Measurements from ENCODE around the gene CMTR1.

Gene CMTR1

DNA sequence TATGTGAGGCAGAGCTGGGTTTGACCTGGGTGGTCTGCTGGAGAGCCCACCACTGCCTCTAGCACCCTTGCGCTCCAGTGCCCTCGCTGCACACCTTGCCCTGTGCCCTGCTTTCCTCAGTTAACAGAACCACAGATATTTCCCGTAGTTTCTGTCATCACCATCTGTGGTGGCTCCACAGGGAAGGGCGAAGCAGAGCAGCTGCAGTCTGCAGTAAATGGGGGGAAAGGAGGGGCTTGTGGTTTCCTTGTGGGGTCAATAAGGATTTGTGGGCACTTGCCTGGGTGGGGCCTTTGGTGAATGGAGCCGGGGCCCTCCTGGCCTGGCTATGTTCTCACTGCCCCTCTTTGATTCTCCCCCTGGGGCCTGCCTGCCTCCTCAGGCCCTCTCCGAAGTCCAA lies 87.9 kb downstream of the CMTR1 start:
- no peak for TF ChIP-seq ZFX (IDR thresholded peaks at IDR 0.05)
- TF ChIP-seq, protein P1, sequence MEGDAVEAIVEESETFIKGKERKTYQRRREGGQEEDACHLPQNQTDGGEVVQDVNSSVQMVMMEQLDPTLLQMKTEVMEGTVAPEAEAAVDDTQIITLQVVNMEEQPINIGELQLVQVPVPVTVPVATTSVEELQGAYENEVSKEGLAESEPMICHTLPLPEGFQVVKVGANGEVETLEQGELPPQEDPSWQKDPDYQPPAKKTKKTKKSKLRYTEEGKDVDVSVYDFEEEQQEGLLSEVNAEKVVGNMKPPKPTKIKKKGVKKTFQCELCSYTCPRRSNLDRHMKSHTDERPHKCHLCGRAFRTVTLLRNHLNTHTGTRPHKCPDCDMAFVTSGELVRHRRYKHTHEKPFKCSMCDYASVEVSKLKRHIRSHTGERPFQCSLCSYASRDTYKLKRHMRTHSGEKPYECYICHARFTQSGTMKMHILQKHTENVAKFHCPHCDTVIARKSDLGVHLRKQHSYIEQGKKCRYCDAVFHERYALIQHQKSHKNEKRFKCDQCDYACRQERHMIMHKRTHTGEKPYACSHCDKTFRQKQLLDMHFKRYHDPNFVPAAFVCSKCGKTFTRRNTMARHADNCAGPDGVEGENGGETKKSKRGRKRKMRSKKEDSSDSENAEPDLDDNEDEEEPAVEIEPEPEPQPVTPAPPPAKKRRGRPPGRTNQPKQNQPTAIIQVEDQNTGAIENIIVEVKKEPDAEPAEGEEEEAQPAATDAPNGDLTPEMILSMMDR (conservative IDR thresholded peaks at IDR 0.05): no peak
- no peak overlapping the region for H3K27ac ChIP-seq

DNA sequence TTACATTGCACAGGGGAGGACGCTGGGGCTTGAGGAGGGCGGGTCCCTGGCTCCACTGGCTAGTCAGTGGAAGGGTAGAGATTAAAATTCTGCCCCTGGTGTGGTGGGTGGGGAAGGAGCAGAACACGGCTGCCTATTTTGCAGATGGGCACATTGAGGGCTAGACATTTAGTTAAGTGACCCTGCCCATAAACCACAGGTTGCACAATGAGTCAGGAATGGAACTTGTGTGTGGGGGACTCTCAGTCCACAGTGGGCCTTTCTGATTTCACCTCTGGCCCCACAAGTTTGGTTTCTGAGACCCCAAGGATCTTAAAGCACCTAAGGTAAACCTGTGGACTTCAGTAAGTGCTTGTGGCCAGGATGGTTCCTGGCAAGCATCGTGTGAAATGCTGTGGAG lies 88.7 kb downstream of the CMTR1 start:
- no peak for TF ChIP-seq ZFX (IDR thresholded peaks at IDR 0.05)
- TF ChIP-seq, protein P1 (conservative IDR thresholded peaks at IDR 0.05): no peak
- no peak overlapping the region for H3K27ac ChIP-seq

DNA sequence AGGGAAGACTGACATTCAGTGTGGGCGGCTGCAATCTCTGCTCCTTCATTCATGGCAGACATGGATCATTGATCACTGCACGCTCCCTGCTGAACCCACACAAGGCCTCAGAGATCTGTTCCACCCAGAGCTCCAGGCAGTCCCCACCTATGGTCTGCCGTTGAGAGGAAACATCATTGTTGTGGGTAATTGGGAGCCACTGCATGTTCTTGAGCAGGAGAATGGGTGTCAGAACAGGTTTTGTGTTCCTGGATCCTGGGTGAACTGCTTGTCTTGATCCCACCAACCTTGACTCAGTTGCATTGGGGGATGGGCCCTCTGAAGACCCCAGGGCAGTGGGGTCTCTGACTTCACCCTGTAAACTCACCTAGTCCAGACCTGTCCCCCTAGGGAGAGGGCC lies 89.8 kb downstream of the CMTR1 start:
- no peak overlapping the region for H3K27ac ChIP-seq
- TF ChIP-seq ZFX (IDR thresholded peaks at IDR 0.05): no peak
- TF ChIP-seq, protein P1 (conservative IDR thresholded peaks at IDR 0.05): no peak

DNA sequence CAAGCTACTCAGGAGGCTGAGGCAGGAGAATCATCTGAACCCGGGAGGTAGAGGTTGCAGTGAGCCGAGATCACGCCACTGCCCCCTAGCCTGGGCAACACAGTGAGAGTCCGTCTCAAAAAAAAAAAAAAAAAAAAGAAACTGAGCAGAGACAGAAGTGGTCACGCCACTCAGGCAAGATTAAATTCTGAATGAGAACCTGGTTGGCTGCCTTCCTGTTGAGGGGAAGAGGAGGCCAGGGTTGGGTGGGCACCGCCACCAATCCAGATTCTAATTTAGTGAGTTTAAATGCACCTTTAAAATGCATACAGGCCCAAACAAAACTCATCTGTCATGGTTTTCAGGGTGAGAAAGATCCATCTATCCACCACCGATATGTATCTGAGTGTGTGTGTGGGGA lies 90.4 kb downstream of the CMTR1 start:
- H3K27ac ChIP-seq: no peak overlapping the region
- TF ChIP-seq, protein P1 (conservative IDR thresholded peaks at IDR 0.05): no peak
- no peak for TF ChIP-seq ZFX (IDR thresholded peaks at IDR 0.05)

DNA sequence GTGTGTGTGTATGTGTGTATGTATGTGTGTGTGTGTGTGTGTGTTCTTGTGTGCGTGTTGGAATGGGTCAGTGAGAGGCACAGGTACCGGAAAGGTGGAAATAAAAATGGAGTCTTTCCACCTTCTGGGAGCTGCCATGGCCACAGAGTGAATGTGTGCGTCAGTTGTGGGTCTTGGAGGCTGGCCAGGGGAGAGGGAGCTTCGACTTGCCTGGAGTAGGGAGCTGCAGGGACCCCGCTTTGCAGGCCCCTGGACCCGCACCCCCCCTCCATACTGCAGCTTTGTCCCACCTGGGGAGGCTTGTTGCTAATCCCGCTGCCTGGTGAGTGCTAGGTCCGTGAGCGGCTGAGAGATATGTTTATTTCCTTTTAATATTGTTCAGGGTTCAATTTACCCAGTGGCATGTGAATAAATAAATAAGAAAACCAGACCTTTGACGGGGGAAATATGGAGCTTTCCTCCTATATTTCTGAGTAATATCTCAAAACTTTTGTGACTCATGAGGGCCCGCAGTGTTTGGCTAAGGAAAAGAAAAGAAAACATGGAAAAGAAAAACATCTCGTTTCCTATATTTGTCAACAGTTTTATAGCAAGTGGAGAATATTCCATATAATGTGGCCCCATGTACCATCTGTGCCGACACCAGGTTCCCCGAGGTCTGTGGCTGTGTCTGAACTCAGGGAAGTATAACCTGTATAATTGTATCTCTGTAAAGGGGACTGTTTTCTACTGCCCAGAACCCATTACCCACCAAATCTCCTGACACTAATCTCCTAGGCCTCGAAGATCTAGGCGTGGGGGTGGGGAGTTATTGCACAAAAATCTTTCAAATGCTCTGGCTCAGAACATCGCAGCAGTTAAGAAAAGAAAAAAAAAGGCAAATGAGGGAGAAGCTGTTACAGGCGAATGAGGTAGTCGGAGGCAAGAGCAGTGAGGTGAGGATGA lies 91.3 kb downstream of the CMTR1 start:
- no peak overlapping the region for H3K27ac ChIP-seq
- TF ChIP-seq ZFX (IDR thresholded peaks at IDR 0.05): no peak
- TF ChIP-seq, protein P1 (conservative IDR thresholded peaks at IDR 0.05): no peak

DNA sequence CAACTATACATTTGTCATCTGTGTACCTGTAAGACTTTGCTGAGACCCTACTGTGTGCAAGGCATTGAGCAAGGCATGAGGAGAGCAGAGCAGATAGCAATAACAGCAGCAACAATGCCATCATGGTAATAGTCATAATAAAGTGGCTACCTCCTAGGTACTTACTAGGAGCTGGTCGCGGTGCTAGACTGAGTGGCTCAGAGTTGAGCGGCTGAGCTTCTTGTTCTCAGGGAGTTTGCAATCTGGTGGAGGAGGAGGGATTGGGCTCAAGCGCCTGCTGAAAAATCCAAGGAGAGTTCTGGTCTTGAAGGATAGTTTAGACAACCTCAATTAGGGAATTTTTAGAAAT lies 91.9 kb downstream of the CMTR1 start:
- H3K27ac ChIP-seq: no peak overlapping the region
- TF ChIP-seq ZFX (IDR thresholded peaks at IDR 0.05): no peak
- TF ChIP-seq, protein P1 (conservative IDR thresholded peaks at IDR 0.05): no peak

DNA sequence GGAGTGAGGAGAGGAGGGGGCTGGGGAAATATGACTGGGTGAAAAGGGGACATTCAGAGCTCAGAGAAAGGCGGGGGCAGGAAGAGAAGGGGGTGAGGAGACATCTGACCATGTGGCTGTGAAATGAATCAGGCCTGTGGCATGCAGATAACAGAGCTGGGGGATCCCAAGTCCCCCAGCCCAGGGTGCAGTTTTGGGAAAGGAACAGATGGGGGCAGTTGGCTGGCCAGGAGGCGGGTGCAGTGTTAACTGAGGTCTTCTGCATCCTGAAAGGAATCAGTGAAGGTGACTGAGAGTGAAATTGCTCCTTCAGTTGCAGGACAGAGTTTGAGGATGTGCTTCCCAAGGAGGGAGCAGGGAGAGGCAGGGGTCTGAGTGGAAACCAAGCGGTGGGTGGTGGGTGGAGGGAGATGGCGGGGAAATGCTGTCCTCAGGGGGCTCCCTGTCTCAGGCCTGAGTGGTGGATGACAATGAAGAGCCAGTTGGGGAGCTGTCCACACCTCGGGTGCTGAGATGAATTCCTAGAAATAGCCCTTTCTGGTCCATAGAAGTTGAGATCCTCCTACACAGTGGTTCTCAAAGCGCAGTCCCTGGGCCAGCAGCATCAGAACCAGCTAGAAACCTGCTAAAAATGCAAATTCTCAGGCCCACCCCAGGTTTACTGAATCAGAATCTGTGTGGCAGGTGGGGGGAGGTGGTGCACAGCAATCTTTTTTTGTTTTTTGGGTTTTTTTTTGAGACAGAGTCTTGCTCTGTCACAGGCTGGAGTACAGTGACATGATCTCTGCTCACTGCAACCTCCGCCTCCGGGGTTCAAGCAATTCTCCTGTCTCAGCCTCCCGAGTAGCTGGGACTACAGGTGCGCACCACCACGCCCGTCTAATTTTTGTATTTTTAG lies 92.7 kb downstream of the CMTR1 start:
- TF ChIP-seq, protein P1 (conservative IDR thresholded peaks at IDR 0.05): no peak
- TF ChIP-seq ZFX (IDR thresholded peaks at IDR 0.05): no peak
- no peak overlapping the region for H3K27ac ChIP-seq
